Measurements from ENCODE around the gene DPF3.

The DPF3 gene

DNA sequence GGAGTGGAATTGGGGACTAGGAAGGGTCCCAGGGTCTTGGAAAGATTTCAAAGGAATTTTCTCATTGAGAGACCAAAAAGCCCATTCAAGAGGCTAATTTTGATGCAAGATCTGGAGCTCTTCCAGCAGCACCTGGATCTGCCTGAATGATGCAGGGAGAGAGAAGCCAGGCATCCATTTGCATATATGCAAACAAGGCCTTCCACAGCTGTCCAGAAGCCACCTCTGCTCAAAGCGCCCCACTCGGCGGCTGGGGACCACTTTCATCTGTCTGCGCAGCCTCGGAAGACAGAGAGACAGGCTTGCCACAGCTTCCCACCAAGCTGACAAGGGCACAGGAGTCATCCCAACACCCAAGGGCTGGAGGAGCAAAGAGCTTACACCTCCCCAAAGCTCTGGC, 295.6 kb downstream of the DPF3 start:
- no peak for DNase-seq (ENCODE audit: low read depth)
- TF ChIP-seq, protein P1, sequence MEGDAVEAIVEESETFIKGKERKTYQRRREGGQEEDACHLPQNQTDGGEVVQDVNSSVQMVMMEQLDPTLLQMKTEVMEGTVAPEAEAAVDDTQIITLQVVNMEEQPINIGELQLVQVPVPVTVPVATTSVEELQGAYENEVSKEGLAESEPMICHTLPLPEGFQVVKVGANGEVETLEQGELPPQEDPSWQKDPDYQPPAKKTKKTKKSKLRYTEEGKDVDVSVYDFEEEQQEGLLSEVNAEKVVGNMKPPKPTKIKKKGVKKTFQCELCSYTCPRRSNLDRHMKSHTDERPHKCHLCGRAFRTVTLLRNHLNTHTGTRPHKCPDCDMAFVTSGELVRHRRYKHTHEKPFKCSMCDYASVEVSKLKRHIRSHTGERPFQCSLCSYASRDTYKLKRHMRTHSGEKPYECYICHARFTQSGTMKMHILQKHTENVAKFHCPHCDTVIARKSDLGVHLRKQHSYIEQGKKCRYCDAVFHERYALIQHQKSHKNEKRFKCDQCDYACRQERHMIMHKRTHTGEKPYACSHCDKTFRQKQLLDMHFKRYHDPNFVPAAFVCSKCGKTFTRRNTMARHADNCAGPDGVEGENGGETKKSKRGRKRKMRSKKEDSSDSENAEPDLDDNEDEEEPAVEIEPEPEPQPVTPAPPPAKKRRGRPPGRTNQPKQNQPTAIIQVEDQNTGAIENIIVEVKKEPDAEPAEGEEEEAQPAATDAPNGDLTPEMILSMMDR (IDR thresholded peaks at IDR 0.05; ENCODE audit: low read depth, low read length, missing control alignments) = no peak
- in situ Hi-C loops (cut with HindIII; ENCODE audit: low sequenced_read_pairs) = no loop called here
- H3K4me3 ChIP-seq (ENCODE audit: low read depth, low read length) = no peak overlapping the region

DNA sequence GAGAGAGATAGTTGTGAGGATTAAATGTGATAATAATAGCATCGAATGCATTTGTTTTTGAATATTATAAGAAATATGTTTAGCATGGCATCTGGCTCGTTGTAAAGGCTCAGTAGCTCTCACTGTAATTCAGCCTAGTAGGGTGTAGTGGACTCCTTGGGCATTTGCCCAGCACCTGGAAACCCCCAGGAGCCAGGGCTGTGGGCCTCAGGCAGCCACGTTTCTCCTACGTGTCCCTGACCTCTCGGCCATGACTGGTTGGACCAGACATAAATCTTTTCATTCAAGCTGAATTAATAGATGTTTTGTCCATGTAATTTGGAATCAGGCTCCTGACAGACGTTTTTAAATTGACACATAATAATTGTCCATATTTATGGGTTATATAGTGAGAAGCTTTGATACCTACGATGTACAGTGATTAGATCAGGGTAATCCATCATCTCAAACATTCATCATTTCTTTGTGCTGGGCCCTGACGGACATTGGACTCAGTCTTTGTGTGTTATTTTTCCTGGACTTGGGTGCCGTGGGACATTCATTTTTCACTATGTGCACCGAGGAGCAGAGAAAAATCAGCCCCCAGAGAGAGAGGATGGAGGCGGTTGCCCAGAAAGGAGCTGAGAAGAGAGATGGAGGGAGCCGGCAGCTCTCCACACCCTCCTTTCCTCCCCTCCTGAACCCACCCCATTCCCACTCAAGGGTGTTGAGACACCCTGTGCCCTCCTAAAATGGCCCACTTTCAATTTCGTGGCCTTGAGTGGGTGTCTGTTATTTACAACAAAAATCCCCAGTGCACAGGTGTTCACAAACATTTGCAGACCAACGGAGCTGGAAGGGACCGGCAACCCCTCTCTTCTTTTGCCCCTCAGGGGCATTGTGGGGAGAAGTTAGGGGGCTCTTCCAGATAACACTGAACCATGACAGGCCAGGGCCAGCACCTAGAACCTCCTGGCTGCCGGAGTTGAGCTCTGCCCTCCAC, 296.4 kb downstream of the DPF3 start:
- no peak for DNase-seq (ENCODE audit: low read depth)
- in situ Hi-C loops (cut with HindIII; ENCODE audit: low sequenced_read_pairs) = no loop called here
- no peak overlapping the region for H3K4me3 ChIP-seq (ENCODE audit: low read depth, low read length)
- TF ChIP-seq, protein P1 (IDR thresholded peaks at IDR 0.05; ENCODE audit: low read depth, low read length, missing control alignments) = no peak

DNA sequence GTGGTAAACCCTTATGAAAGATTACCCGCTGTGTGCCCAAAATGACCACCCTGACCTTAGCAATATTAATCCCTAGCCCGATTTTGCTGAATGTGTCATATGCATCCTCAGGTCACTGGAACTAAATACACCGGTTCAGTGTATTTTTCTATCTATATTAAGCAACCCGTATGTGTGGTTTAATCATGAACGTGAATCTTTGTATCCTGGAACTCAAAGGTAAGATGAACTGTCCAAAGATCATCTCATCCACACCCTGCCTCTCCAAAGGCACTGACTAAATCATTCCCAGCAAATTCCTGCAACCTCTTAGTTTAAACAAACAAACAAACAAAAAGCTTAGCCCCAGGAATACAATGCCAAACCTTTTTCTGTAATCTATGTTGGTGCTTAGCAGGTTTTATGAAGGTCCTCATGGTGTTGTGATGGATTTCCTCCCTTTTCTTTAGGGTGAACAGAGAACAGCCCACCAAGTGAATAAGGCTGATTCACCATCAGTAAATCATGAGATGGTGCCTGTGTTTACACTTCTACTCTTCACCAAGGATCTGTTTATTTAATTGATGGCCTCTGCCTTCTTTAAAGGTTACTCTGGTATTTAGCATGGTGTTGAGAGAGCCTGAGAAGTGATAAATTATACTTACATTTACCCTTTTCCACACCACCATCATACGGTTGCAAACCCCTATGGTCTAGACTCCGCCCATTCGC, 298.6 kb downstream of the DPF3 start:
- no peak for DNase-seq (ENCODE audit: low read depth)
- no peak overlapping the region for H3K4me3 ChIP-seq (ENCODE audit: low read depth, low read length)
- in situ Hi-C loops (cut with HindIII; ENCODE audit: low sequenced_read_pairs) = no loop called here
- TF ChIP-seq, protein P1 (IDR thresholded peaks at IDR 0.05; ENCODE audit: low read depth, low read length, missing control alignments) = no peak

DNA sequence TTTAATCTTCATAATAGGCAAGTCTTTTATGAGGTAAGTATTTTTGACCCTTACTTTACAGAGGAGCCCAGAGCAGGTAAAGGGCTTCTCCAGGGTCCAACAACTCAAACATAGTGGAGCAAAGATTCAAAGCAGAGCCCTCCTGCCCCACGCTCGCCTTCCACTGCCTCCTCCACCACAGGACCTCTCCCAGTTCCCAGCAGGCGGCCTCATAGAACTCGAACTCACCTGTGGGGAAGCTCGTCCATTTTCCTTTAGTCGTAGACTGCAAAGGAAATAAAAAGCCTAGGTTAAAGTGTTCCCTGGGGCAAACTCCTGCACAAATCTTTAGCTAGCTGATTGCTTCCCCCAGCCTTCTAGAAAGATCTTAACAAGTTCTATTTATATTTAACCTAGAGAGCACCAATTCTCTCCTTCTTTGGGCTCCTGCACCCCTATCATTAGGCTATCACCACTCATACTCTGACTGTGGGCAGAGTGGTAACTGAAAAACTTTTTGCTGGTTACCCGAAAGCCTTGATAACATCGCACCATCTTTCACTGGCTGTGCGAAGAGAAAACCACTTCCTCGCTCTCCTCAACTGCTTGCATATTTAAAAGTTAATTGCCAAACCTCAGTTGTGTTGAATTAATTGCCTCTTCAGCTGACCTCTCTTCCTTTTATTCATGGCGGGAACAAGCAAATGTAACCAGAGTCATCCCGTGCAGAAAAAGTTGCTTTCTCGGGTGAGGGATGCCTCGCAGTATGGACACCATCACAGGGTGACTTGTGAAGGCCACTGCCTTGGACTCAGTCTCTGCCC, 299.6 kb downstream of the DPF3 start:
- H3K4me3 ChIP-seq (ENCODE audit: low read depth, low read length) = no peak overlapping the region
- TF ChIP-seq, protein P1 (IDR thresholded peaks at IDR 0.05; ENCODE audit: low read depth, low read length, missing control alignments) = no peak
- in situ Hi-C loops (cut with HindIII; ENCODE audit: low sequenced_read_pairs) = no loop called here
- no peak for DNase-seq (ENCODE audit: low read depth)

DNA sequence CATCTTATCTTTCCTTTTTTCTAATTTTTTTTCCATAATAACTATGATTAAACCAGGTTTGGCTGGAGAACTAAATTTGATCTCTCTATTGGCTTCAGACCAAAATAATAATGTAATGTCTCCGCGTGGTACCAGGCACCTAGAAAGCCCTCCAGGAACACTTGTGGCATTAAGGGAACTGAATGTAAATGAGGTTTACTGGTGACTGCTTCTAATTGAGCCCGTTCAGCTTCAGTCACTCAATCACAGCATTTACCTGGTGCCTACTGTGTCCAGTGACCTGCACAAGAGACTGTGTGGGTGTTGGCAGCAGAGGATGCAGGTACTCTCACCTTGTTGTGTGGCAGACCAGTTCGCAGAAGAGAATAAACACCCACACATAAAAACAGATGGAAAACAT, 302.5 kb downstream of the DPF3 start:
- no peak overlapping the region for H3K4me3 ChIP-seq (ENCODE audit: low read depth, low read length)

More for the DNA sequence above, 302.5 kb downstream of the DPF3 start:
- in situ Hi-C loops (cut with HindIII; ENCODE audit: low sequenced_read_pairs) = no loop called here
- no peak for DNase-seq (ENCODE audit: low read depth)
- TF ChIP-seq, protein P1 (IDR thresholded peaks at IDR 0.05; ENCODE audit: low read depth, low read length, missing control alignments) = no peak
